Measurements from ENCODE around the gene FBLN5.

- TF ChIP-seq POLR2AphosphoS5 (IDR thresholded peaks at IDR 0.05; ENCODE audit: borderline replicate concordance, low read depth, low read length) (no peak), EZH2 (IDR thresholded peaks at IDR 0.05) (no peak), FOXP2 (optimal IDR thresholded peaks at IDR 0.05; ENCODE audit: control extremely low read depth, extremely low read length, insufficient read depth) (no peak)
Measured at GRCh38 chr14:91839749-91840148, 107.7 kb downstream of the FBLN5 start.
